DND-41 (cell line): ENCODE measurements around the gene GALK2.
A peak's percentile ranks its signal among the peaks of the same experiment; 100 is the strongest.

Experiments
- ATAC-seq: fragments of 200-7000 bp; cut with Tn5 transposase; 3 replicates; pipeline ENCODE4 v1.9.1; 2021; ENCODE audit warnings: low read depth; ENCODE audit not compliant: insufficient read depth
- DNase-seq: peaks from one replicate; pipeline ENCODE4 v3.0.0-alpha.2; 2020
- H2AFZ ChIP-seq: 2 replicates; pipeline ENCODE4 v1.6.0; 2012; ENCODE audit warnings: low read depth, low read length
- H3K27ac ChIP-seq: 2 replicates; pipeline ENCODE4 v1.5.1; 2012; ENCODE audit warnings: low read length, inconsistent platforms
- H3K27me3 ChIP-seq: fragments of 200-600 bp; sonication (generic); 2 replicates; pipeline ENCODE4 v1.6.0; 2012; ENCODE audit warnings: low read length, mild to moderate bottlenecking, inconsistent platforms; ENCODE audit not compliant: insufficient read depth, poor library complexity
- H3K36me3 ChIP-seq: 2 replicates; pipeline ENCODE4 v1.5.1; 2012; ENCODE audit warnings: low read length, inconsistent platforms; ENCODE audit not compliant: insufficient read depth
- H3K4me1 ChIP-seq: 2 replicates; pipeline ENCODE4 v1.5.1; 2012; ENCODE audit warnings: mild to moderate bottlenecking, low read length; ENCODE audit not compliant: insufficient read depth
- H3K4me2 ChIP-seq: 2 replicates; pipeline ENCODE4 v1.6.0; 2012; ENCODE audit warnings: mild to moderate bottlenecking, moderate library complexity, low read length, inconsistent platforms; ENCODE audit not compliant: insufficient read depth
- H3K4me3 ChIP-seq, 2 experiments: fragments of 200-600 bp in 1 of 2; shearing (Covaris generic) in 1 of 2; 2 replicates each; pipeline ENCODE4 v1.5.1; 2012 to 2016; ENCODE audit warnings: inconsistent platforms in 2 of 2, low read length in 2 of 2, mild to moderate bottlenecking in 2 of 2, low read depth in 1 of 2, moderate library complexity in 1 of 2
- H3K79me2 ChIP-seq: 2 replicates; pipeline ENCODE4 v1.6.0; 2012; ENCODE audit warnings: low read length, inconsistent platforms; ENCODE audit not compliant: insufficient read depth
- H3K9ac ChIP-seq: 2 replicates; pipeline ENCODE4 v1.6.0; 2012; ENCODE audit warnings: low read depth, mild to moderate bottlenecking, inconsistent platforms, low read length, moderate library complexity
- H3K9me3 ChIP-seq: 2 replicates; pipeline ENCODE4 v1.5.1; 2012; ENCODE audit warnings: low read length, moderate library complexity, mild to moderate bottlenecking, inconsistent platforms; ENCODE audit not compliant: insufficient read depth, severe bottlenecking
- H4K20me1 ChIP-seq: 2 replicates; pipeline ENCODE4 v1.6.0; 2012; ENCODE audit warnings: low read length; ENCODE audit not compliant: insufficient read depth
- EZH2 ChIP-seq: IDR thresholded peaks from 3 replicates; pipeline ENCODE4 v1.6.1; 2012; ENCODE audit warnings: borderline replicate concordance, low read depth, mild to moderate bottlenecking, moderate library complexity, low read length, inconsistent platforms; ENCODE audit not compliant: severe bottlenecking
- TF ChIP-seq, protein P1 (sequence below): IDR thresholded peaks from 2 replicates; pipeline ENCODE4 v1.5.1; 2012; ENCODE audit warnings: borderline replicate concordance, low read length, moderate library complexity, mild to moderate bottlenecking; ENCODE audit not compliant: poor library complexity, severe bottlenecking; ENCODE audit errors: extremely low read depth

The GALK2 gene

DNA sequence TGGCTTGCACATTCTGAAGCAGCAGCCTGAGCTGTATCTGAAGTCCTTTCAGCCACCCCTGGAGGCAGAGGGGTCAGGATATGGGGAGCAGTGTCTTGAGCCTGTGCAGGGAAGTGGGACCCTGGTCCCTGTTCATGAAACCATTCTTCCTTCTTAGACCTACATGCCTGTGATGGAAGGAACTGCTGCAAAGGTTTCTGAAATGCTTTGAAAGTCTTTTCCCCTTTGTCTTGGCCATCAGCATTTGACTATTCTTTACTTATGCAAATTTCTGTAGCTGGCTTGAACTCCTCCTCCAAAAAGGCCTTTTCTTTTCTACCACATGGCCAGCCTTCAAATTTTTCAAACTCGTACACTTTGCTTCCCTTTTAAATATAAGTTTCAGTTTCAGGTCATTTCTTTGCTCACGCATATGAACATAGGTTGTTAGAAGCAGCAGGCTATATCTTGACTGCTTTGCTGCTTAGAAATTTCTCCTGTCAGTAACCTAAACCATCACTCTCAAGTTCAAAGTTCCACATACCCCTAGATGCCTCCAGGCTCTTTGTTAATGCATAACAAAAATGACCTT is 62.3 kb downstream of the GALK2 start:
- peaks cover 2% of the 10 kb centered on the region for H3K9me3 ChIP-seq
- H3K27me3 ChIP-seq: no peaks in the 10 kb centered on the region
- H3K4me1 ChIP-seq: peaks cover 17% of the 10 kb centered on the region
- H3K4me2 ChIP-seq: no peak overlapping the region
- ATAC-seq (no peak), DNase-seq (no peak)
- peaks cover 7% of the 10 kb centered on the region; the same call in 1 of the 2 replicates for H3K79me2 ChIP-seq
- no peak overlapping the region for H3K4me3 ChIP-seq
- H3K36me3 ChIP-seq: peaks cover 6% of the 10 kb centered on the region
- peaks cover 5% of the 10 kb centered on the region; the same call in 1 of the 2 replicates for H4K20me1 ChIP-seq
- H3K27ac ChIP-seq: no peak overlapping the region
- no peak overlapping the region for H2AFZ ChIP-seq
- TF ChIP-seq, protein P1, sequence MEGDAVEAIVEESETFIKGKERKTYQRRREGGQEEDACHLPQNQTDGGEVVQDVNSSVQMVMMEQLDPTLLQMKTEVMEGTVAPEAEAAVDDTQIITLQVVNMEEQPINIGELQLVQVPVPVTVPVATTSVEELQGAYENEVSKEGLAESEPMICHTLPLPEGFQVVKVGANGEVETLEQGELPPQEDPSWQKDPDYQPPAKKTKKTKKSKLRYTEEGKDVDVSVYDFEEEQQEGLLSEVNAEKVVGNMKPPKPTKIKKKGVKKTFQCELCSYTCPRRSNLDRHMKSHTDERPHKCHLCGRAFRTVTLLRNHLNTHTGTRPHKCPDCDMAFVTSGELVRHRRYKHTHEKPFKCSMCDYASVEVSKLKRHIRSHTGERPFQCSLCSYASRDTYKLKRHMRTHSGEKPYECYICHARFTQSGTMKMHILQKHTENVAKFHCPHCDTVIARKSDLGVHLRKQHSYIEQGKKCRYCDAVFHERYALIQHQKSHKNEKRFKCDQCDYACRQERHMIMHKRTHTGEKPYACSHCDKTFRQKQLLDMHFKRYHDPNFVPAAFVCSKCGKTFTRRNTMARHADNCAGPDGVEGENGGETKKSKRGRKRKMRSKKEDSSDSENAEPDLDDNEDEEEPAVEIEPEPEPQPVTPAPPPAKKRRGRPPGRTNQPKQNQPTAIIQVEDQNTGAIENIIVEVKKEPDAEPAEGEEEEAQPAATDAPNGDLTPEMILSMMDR: no peak
- H3K9ac ChIP-seq: no peak overlapping the region

DNA sequence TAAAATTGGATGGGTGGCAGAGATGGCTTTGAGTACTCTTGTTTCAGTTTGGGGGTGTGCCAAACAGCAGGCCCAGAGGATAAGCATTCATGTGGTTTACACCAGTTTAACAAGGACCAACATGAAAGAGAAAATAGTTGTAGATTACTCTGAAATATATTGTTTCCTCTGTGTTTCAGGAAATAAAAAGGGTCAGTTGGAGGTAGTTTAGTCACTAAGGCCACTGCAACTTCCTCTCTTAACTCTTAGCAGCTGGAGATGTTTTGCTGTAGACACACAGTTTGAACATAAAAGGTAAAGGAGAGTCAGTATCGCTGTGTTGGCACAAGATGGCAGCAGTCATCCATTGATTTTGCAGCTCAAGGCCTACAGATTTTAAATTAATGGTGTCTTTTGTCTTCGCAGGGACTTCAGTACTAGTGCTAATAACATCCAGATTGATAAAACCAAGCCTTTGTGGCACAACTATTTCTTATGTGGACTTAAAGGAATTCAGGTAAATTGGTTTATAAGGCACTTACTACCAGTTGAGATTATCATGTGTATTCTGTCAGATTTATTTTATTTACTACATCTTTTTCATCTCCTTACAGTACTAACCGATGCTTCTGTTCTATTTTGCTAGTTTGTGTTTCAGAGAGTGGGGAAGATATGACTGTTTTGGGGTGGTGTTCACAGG is 65.5 kb downstream of the GALK2 start:
- H3K4me1 ChIP-seq: peaks cover 10% of the 10 kb centered on the region; the same call in 1 of the 2 replicates
- peaks cover 17% of the 10 kb centered on the region for H3K36me3 ChIP-seq
- TF ChIP-seq EZH2: no peak
- TF ChIP-seq, protein P1: peak; percentile 79
- no peaks in the 10 kb centered on the region for H3K79me2 ChIP-seq
- no peaks in the 10 kb centered on the region for H3K27me3 ChIP-seq
- H3K4me2 ChIP-seq: no peak overlapping the region
- H2AFZ ChIP-seq: no peak overlapping the region
- H3K27ac ChIP-seq: peak overlapping the region; percentile 18
- DNase-seq (peak; percentile 56), ATAC-seq (peak; percentile 96)
- no peak overlapping the region for H3K9ac ChIP-seq
- H3K9me3 ChIP-seq: no peaks in the 10 kb centered on the region
- H4K20me1 ChIP-seq: no peaks in the 10 kb centered on the region
- no peak overlapping the region for H3K4me3 ChIP-seq

DNA sequence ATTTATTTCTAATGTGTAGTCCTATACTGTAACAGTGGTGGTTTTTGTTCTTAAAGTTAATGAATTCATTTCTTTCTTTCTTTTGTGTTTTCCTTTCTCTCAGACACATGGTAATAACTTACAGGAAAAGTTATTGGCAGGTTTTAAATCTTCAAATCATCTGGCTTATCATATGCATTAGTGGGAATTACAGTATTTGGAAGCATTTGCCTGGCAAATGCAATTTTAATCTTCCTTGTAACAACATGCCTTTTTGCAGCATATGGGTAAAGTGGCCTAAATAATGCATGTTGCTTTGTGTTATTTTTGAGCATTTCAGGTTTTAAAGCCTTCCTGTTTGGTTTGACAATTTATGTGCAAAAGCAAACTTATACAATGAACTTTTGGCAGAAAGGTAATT is 66.8 kb downstream of the GALK2 start:
- TF ChIP-seq, protein P1: no peak
- TF ChIP-seq EZH2: no peak
- no peaks in the 10 kb centered on the region for H3K79me2 ChIP-seq
- no peaks in the 10 kb centered on the region for H4K20me1 ChIP-seq
- DNase-seq (no peak), ATAC-seq (no peak)
- peaks cover 10% of the 10 kb centered on the region; the same call in 1 of the 2 replicates for H3K4me1 ChIP-seq
- no peak overlapping the region for H3K4me3 ChIP-seq
- no peaks in the 10 kb centered on the region for H3K9me3 ChIP-seq
- no peak overlapping the region for H2AFZ ChIP-seq
- H3K27me3 ChIP-seq: no peaks in the 10 kb centered on the region
- no peak overlapping the region for H3K4me2 ChIP-seq
- H3K9ac ChIP-seq: no peak overlapping the region
- H3K36me3 ChIP-seq: peaks cover 17% of the 10 kb centered on the region
- H3K27ac ChIP-seq: no peak overlapping the region
